HepG2 (cell line): Measurements from ENCODE around the gene RNASE7. TPM values are rescaled to one million over a fixed set of nuclear protein-coding genes. Genes with fewer than 3 reads are reported as not detected.

ENCODE experiments used
- ATAC-seq: fragments of 200-7000 bp; cut with Tn5 transposase; 3 replicates; pipeline ENCODE4 v1.9.1; 2020; ENCODE audit warnings: mild to moderate bottlenecking, moderate library complexity
- BruUV-seq: library from RNA; stranded (reverse); fragments of 400-500 nt; replicated peaks from 2 replicates; lab custom pipeline; 2021; lab: Mats Ljungman, UMichigan
- CTCF ChIA-PET: fragments of 300-600 bp; formaldehyde crosslinking; extraction: SDS; loops from one replicate; lab custom pipeline; 2021; ENCODE audit warnings: low total read pairs, inconsistent platforms, low intra/inter-chr PET ratio; lab: Yijun Ruan, JAX
- POLR2A ChIA-PET: fragments of 350-600 bp; sonication (Branson Sonifier 250); formaldehyde crosslinking; loops from one replicate; lab custom pipeline; 2020; ENCODE audit warnings: antibody characterized with exemption, inconsistent platforms; lab: Yijun Ruan, JAX
- DNase-seq: peaks from one replicate; pipeline ENCODE4 v3.0.0-alpha.2; 2015; ENCODE audit warnings: low spot score
- FAIRE-seq: peaks from 3 replicates; lab custom pipeline; 2011; peaks lifted over from hg19 to GRCh38; lab: Jason Lieb, UNC
- H2AFZ ChIP-seq: one replicate; pipeline ENCODE4 v1.6.1; 2011; ENCODE audit warnings: low read length, inconsistent platforms
- H3K27ac ChIP-seq: fragments of 300-600 bp; 3 replicates; pipeline ENCODE4 v1.8.0; 2011; ENCODE audit warnings: mixed run types, mild to moderate bottlenecking, mixed read lengths, low read length, inconsistent platforms; ENCODE audit not compliant: insufficient read depth; ENCODE audit errors: extremely low read length
- H3K27me3 ChIP-seq, 2 experiments: fragments of 200-600 bp in 1 of 2; 2 replicates in 1 of 2; 3 replicates in 1 of 2; pipeline versions ENCODE4 v1.6.0 to v1.8.0; 2011; ENCODE audit warnings: low read length in 2 of 2, mild to moderate bottlenecking in 2 of 2, moderate library complexity in 2 of 2, inconsistent platforms in 1 of 2; ENCODE audit not compliant: insufficient read depth in 2 of 2, control insufficient read depth in 1 of 2
- H3K36me3 ChIP-seq, 2 experiments: fragments of 200-600 bp in 1 of 2; replicated peaks in 1 of 2; 2 replicates in 1 of 2; 3 replicates in 1 of 2; pipeline versions ENCODE4 v1.5.1 to v1.8.0; 2011; ENCODE audit warnings: low read length in 2 of 2, inconsistent platforms in 1 of 2; ENCODE audit not compliant: insufficient read depth in 2 of 2, control insufficient read depth in 1 of 2
- H3K4me1 ChIP-seq: 2 replicates; pipeline ENCODE4 v1.5.1; 2012; ENCODE audit warnings: low read length, inconsistent platforms; ENCODE audit not compliant: insufficient read depth
- H3K4me2 ChIP-seq: 2 replicates; pipeline ENCODE4 v1.6.0; 2011; ENCODE audit warnings: low read depth, low read length, inconsistent platforms
- H3K4me3 ChIP-seq, 3 experiments: fragments of 200-600 bp in 1 of 3; sonication (generic), shearing (Covaris generic) in 1 of 3; replicated peaks in 1 of 3; 2 replicates each; pipeline ENCODE4 v1.5.1; 2011 to 2016; ENCODE audit warnings: low read length in 3 of 3, inconsistent platforms in 2 of 3, low read depth in 2 of 3, mild to moderate bottlenecking in 2 of 3, control low read depth in 1 of 3, mixed read lengths in 1 of 3; ENCODE audit not compliant: insufficient read depth in 1 of 3
- H3K79me2 ChIP-seq: one replicate; pipeline ENCODE4 v1.6.1; 2011; ENCODE audit warnings: low read length, inconsistent platforms; ENCODE audit not compliant: insufficient read depth
- H3K9ac ChIP-seq: 2 replicates; pipeline ENCODE4 v1.6.0; 2011; ENCODE audit warnings: mild to moderate bottlenecking, low read depth, low read length, inconsistent platforms; ENCODE audit not compliant: insufficient read depth
- H3K9me3 ChIP-seq: 2 replicates; pipeline ENCODE4 v1.5.1; 2012; ENCODE audit warnings: mild to moderate bottlenecking, low read length
- H4K20me1 ChIP-seq: 2 replicates; pipeline ENCODE4 v1.6.0; 2011; ENCODE audit warnings: inconsistent platforms, mild to moderate bottlenecking, low read length, moderate library complexity; ENCODE audit not compliant: insufficient read depth
- CTCF ChIP-seq: sonication (generic); formaldehyde crosslinking; IDR thresholded peaks from 2 replicates; pipeline ENCODE4 v1.5.0; 2020; ENCODE audit warnings: mild to moderate bottlenecking, missing genetic modification reagents, moderate library complexity
- ETS1 ChIP-seq: sonication (generic); formaldehyde crosslinking; IDR thresholded peaks from 2 replicates; pipeline ENCODE4 v1.4.0; 2020; ENCODE audit warnings: missing genetic modification reagents
- IRF2 ChIP-seq: IDR thresholded peaks from 2 replicates; pipeline ENCODE4 v1.6.1; 2018; ENCODE audit warnings: missing genetic modification reagents, missing compliant biosample characterization
- JDP2 ChIP-seq: sonication (generic); formaldehyde crosslinking; IDR thresholded peaks from 2 replicates; pipeline ENCODE4 v1.8.1; 2022; ENCODE audit warnings: missing genetic modification reagents, borderline replicate concordance
- LBX2 ChIP-seq: sonication (generic); formaldehyde crosslinking; IDR thresholded peaks from 2 replicates; pipeline ENCODE4 v1.5.0; 2020; ENCODE audit warnings: missing genetic modification reagents, mild to moderate bottlenecking, borderline replicate concordance
- SMC3 ChIP-seq: IDR thresholded peaks from 2 replicates; pipeline ENCODE4 v1.6.1; 2011; ENCODE audit warnings: low read length, improper control_type of control experiment
- SPEN ChIP-seq: sonication (generic); formaldehyde crosslinking; IDR thresholded peaks from 2 replicates; pipeline ENCODE4 v1.5.1; 2020; ENCODE audit warnings: low read depth, mild to moderate bottlenecking, missing genetic modification reagents
- STAG1 ChIP-seq: sonication (generic); formaldehyde crosslinking; IDR thresholded peaks from 2 replicates; pipeline ENCODE4 v1.4.0; 2020; ENCODE audit warnings: missing genetic modification reagents
- TBX2 ChIP-seq: sonication (generic); formaldehyde crosslinking; IDR thresholded peaks from 2 replicates; pipeline ENCODE4 v1.5.0; 2020; ENCODE audit warnings: missing genetic modification reagents, mild to moderate bottlenecking, borderline replicate concordance
- THRA ChIP-seq: sonication (generic); formaldehyde crosslinking; IDR thresholded peaks from 2 replicates; pipeline ENCODE4 v1.4.0; 2020; ENCODE audit warnings: missing genetic modification reagents, borderline replicate concordance
- XRCC5 ChIP-seq: fragments of 200-400 bp; formaldehyde crosslinking; optimal IDR thresholded peaks from 2 replicates; pipeline ENCODE3; 2017; ENCODE audit warnings: mild to moderate bottlenecking, low read length
- ZFYVE20 ChIP-seq: sonication (generic); formaldehyde crosslinking; IDR thresholded peaks from 2 replicates; pipeline ENCODE4 v1.8.0; 2023; ENCODE audit warnings: low read depth, mild to moderate bottlenecking, moderate library complexity, missing genetic modification reagents, borderline replicate concordance
- ZNF232 ChIP-seq: sonication (generic); formaldehyde crosslinking; IDR thresholded peaks from 2 replicates; pipeline ENCODE4 v1.4.0; 2020; ENCODE audit warnings: missing genetic modification reagents, borderline replicate concordance
- ZNF264 ChIP-seq: sonication (generic); formaldehyde crosslinking; IDR thresholded peaks from 2 replicates; pipeline ENCODE4 v1.4.0; 2020; ENCODE audit warnings: missing genetic modification reagents
- ZNF513 ChIP-seq: sonication (generic); formaldehyde crosslinking; conservative IDR thresholded peaks from 2 replicates; pipeline ENCODE4 v1.5.0; 2020; ENCODE audit warnings: missing genetic modification reagents
- ZNF605 ChIP-seq: sonication (generic); formaldehyde crosslinking; IDR thresholded peaks from 2 replicates; pipeline ENCODE4 v1.8.0; 2022; ENCODE audit warnings: mild to moderate bottlenecking, missing genetic modification reagents
- ZSCAN21 ChIP-seq: sonication (generic); formaldehyde crosslinking; IDR thresholded peaks from 2 replicates; pipeline ENCODE4 v1.8.0; 2022; ENCODE audit warnings: mild to moderate bottlenecking, missing genetic modification reagents, moderate library complexity, borderline replicate concordance
- WGBS: methylation state at CpG from one replicate; pipeline ENCODE4 v1.1.6; 2017; ENCODE audit warnings: low lambda C conversion rate; 5-methylcytosine and 5-hydroxymethylcytosine counted together
- in situ Hi-C: cut with HindIII; loops from 2 replicates; pipeline ENCODE4 v1.10.0; 2017; ENCODE audit warnings: low pct_unique_long_range_greater_than_20kb; ENCODE audit not compliant: extremely low pct_ligation_motif_present
- intact Hi-C: fragments of 100-400 bp; cut with micrococcal nuclease; formaldehyde crosslinking; loops from one replicate; pipeline ENCODE4 v1.10.0; 2022; ENCODE audit not compliant: unreplicated experiment
- polyA plus RNA-seq, 8 experiments: library from polyadenylated mRNA; depleted of rRNA in 3 of 8; stranded (reverse) in 7 of 8; unstranded in 1 of 8; fragments of >200 nt; fragmentation: Illumina TruSeq in 4 of 8; extraction: Trizol in 4 of 8; gene quantifications; 2 replicates each; pipeline versions ENCODE4 v1.2.1 to v1.2.3, GENCODE V29; 2011 to 2016; ENCODE audit warnings: low read depth in 4 of 8, missing spikeins in 1 of 8, mixed read lengths in 1 of 8; ENCODE audit not compliant: insufficient read depth in 1 of 8
- total RNA-seq, 5 experiments: library from RNA; depleted of rRNA; stranded (reverse); fragments of >200 nt; fragmentation: Illumina TruSeq; extraction: Trizol; gene quantifications; 2 replicates each; pipeline ENCODE4 v1.2.3, GENCODE V29; 2016; ENCODE audit warnings: low read depth in 1 of 5

Gene RNASE7
- total and polyA plus RNA-seq, 2 of the 13 experiments (the other 11 are each of a cell fraction or from before 2014, with no cell fraction given): 0.04 TPM; not detected in 1

- intact Hi-C loops (loop anchor here (5.0 kb wide), 1 partner anchor 125 kb away; no protein-coding TSS in a partner anchor), in situ Hi-C loops (loop anchor here (5.0 kb wide), 1 partner anchor 35 kb away; the partner anchor contains the start of gene TMEM253)
- ChIA-PET POLR2A (interaction anchor here (0.8 to 6.7 kb wide), 6 partner anchors 11 to 52 kb away, joined by 3 to 141 read pairs (median 4); partner anchors contain the start of genes TMEM253 and ZNF219), CTCF (interaction anchor here (1.2 to 7.5 kb wide), 5 partner anchors 11 to 52 kb away, joined by 3 to 135 read pairs (median 38); no protein-coding TSS in a partner anchor)
- Histone ChIP-seq H3K27me3 (peaks cover 0 to 7% of the 10 kb centered on the region in 2 experiments; a peak in 1 of 5 replicates), H3K9ac (no peak overlapping the region), H3K4me3 (no peak overlapping the region), H3K27ac (no peak overlapping the region), H2AFZ (no peak overlapping the region), H3K4me1 (peaks cover 71% of the 10 kb centered on the region), H3K4me2 (no peak overlapping the region), H4K20me1 (no peaks in the 10 kb centered on the region), H3K9me3 (no peaks in the 10 kb centered on the region), H3K36me3 (no peaks in the 10 kb centered on the region), H3K79me2 (peaks cover 6% of the 10 kb centered on the region)
- WGBS: 63% methylated on average over 7 of the region's 7 CpGs
- FAIRE-seq: peak; percentile 18
- no TSS peak for BruUV-seq
- ATAC-seq: no peak
- DNase-seq: peak; percentile 48
- TF ChIP-seq ZFYVE20: no peak
- TF ChIP-seq SPEN (CRISPR knock-in tag): no peak
- 0 out of 2 replicates have a peak, but pooled peaks have one; percentile 57 for TF ChIP-seq ZNF264 (CRISPR knock-in tag)
- TF ChIP-seq CTCF (CRISPR knock-in tag): peak; percentile 60
- TF ChIP-seq ZSCAN21 (CRISPR knock-in tag): no peak
- TF ChIP-seq ZNF513 (CRISPR knock-in tag): no peak
- peak; percentile 34; the same call in 1 of the 2 replicates for TF ChIP-seq SMC3
- no peak for TF ChIP-seq ZNF232 (CRISPR knock-in tag)
- no peak for TF ChIP-seq ETS1 (CRISPR knock-in tag)
- TF ChIP-seq XRCC5: peak; percentile 26
- no peak for TF ChIP-seq THRA (CRISPR knock-in tag)
- TF ChIP-seq JDP2: no peak
- TF ChIP-seq IRF2 (CRISPR knock-in tag): 0 out of 2 replicates have a peak, but pooled peaks have one; percentile 49
- peak; percentile 64 for TF ChIP-seq STAG1 (CRISPR knock-in tag)
- TF ChIP-seq TBX2 (CRISPR knock-in tag): no peak
- TF ChIP-seq LBX2 (CRISPR knock-in tag): no peak
- no peak for TF ChIP-seq ZNF605
Measured at GRCh38 chr14:21066882-21067502, 24.8 kb downstream of the RNASE7 start.
